ENCODE data around the gene DNAH6.
"Not testable (repeated sequence)": the region's sequence is repeated elsewhere in the genome, so short reads cannot be mapped to it uniquely, and the experiment has no call there.

The DNAH6 gene

GRCh38 chr2:84749442-84749841, 233.1 kb downstream of the DNAH6 start:
- DNase-seq = no peak

- DNase-seq = no peak
Observed at GRCh38 chr2:84755096-84755495, 238.8 kb downstream of the DNAH6 start.

- no peak for DNase-seq
Observed at GRCh38 chr2:84757648-84758047, 241.3 kb downstream of the DNAH6 start.

GRCh38 chr2:84766791-84767190, 250.5 kb downstream of the DNAH6 start:
- DNase-seq = no peak

DNA sequence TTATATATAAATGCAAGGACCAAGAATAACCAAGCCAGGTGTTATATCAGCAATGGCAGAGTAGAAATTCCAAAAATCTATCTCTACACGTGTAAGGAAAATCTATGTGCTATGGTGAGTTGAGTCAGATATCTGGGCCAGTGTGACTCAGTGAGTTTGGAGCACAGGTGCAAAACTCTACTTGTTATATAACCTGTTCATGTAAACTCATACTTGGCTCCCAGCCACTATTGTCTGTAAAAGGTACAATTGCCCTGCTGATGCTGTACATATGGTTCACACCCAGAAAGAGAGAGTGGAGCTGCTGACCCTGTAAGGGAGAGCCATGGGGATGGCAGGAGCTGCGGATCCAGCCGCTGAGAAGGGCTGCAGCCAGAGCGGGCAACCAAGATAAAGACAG, 252.5 kb downstream of the DNAH6 start:
- no peak for DNase-seq

DNA sequence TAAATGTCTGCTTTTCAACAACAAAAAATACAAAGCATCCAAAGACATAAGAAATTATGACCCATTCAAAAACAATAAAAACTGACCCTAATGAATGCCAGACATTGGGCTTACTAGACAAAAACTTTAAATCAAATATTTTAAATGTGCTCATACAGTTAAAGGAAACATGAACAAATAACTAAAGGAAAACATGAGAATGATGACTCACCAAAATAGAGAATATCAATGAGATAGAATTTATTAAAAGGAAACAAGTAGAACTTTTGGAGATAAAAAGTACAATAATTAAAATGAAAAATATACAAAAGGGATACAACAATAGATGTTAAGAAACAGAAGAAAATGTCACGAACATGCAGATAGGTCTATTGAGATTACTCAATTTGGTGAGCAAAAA, 254.0 kb downstream of the DNAH6 start:
- DNase-seq = no peak

DNA sequence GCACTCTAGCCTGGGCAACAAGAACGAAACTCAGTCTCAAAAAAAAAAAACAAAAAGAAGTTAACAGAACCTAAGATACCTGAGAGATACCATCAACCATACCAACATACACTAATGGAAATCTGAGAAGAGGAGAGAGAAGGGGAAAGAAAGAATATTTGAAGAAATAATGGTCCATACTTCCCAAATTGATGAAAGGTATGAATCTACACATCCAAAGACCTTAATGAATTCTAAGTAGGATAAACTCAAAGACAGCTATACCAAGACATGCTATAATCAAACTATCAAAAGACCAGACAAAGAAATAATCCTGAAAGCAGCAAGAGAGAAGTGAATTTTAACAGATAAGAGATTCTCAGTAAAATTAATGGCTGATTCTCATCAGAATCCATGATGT, 255.0 kb downstream of the DNAH6 start:
- no peak for DNase-seq

GRCh38 chr2:84773562-84773961, 257.3 kb downstream of the DNAH6 start:
- not testable (repeated sequence) for DNase-seq

DNA sequence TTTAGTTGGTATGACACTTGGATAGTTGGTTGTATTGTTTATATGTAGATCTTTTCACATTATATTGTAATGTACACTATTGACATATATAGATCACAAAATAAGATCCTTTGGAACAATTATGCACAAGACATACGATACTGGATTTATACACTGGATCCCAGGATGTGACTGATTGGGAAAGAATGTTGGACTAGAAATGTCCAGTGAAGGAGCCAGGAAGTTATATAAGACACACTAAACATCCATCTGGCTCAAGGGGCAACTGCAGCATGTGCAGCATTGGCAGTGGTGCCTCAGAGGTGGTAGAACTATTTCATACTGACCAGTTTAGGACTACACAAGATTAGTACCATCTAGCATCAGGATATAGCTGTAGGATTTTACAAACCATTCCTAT, 259.7 kb downstream of the DNAH6 start:
- no peak for DNase-seq

DNA sequence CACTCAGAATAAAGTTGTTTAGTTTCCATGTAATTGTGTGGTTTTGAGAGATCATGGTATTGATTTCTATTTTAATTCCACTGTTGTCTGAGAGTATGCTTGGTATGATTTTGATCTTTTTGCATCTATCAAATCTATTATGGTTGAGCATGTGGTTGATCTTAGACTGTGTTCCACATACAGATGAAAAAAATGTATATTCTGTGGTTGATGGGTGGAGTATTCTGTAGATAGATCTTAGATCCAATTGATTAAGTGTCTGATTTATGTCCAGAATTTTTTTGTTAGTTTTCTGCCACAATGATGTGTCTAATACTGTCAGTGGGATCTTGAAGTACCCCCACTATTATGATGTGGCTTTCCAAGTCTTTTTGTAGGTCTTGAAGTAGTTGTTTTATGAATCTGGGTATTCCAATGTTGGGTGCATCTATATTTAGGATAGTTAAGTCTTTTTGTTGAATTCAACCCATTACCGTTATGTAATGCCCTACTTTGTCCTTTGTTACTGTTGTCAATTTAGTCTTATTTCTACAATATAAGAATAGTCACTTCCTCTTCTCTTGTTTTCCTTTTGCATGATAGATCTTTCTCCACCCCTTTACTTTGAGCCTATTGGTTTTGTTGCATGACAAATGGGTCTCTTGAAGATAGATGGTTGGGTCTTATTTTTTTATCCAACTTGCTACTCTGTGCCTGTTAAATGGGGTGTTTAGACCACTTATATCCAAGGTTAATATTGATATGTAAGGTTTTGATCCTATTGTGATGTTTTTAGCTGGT, 262.8 kb downstream of the DNAH6 start:
- no peak for DNase-seq

- DNase-seq = no peak
Observed at GRCh38 chr2:84779781-84780180, 263.5 kb downstream of the DNAH6 start.

GRCh38 chr2:84781942-84782716, 265.8 kb downstream of the DNAH6 start:
- DNase-seq = no peak

DNA sequence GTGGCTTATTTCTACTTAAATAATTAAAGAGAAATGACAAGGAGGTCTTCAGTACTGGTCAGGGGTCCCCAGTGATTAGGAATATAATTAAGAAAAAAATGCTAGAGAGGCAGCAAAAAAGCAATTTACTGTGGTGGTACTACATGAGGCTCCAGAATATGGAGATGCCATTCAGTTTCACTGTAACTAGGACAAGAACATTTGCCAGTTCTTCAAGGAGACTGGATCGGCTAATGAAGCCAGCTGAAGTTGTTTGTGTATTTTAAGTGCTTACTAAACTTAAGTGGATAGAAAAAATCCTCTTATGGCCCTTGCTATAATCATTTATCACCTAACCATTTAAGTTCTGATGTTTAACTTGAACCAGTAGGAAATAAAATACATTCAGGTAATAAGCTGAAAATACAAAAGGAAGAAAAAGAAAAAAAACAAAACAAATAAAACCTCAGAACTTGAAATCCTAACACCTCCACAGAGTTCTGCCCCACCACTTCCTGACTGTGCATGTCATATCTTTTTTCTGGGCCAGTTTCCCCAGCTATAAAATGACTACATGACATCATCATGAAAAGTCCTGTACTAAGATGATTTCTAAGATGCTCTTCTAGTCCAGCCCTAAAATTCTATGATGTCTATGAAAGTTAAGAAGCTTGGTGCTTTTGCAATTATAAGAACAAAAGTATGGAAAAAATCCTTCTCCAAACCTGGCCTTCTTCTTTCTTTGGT, 266.6 kb downstream of the DNAH6 start:
- no peak for DNase-seq

DNA sequence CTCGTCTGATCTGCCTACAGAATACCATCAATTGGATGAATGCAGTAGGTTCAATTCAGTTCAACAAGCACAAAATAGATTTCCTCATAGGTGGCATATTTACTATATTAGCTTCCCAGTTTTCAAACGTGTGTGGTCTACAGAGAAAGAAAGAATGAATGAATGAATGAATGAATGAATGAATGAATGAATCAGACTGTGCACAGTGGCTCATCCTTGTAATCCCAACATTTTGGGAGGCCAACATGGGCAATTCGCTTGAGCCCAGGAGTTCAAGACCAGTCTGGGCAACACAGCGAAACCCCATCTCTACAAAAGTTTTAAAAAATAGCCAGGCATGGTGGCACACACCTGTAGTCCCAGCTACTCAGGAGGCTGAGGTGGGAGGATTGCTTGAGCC, 269.7 kb downstream of the DNAH6 start:
- no peak for DNase-seq

DNA sequence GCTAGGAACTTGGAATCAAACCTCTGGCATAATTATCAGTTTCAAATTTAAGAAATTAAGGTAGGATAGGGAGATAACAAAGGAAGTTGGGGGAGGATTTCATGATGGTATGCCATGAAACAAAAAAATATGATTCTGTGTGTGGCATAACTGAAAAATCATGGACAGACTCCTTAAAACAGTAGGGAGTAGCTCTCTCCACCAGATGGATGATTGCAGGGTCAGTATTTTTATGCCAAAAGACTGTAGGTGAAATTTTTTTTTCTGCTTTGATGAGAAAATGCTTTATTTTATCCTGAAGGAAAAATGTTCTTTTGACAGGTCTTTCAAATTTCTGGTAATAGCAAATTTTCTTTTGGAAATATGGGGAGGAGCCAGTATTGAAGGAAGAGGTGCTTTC, 270.3 kb downstream of the DNAH6 start:
- no peak for DNase-seq

- DNase-seq = no peak
Observed at GRCh38 chr2:84788027-84788426, 271.7 kb downstream of the DNAH6 start.

GRCh38 chr2:84788498-84788897, 272.2 kb downstream of the DNAH6 start:
- no peak for DNase-seq

- no peak for DNase-seq
Observed at GRCh38 chr2:84792856-84793522, 276.7 kb downstream of the DNAH6 start.

- no peak for DNase-seq
Observed at GRCh38 chr2:84793641-84794040, 277.3 kb downstream of the DNAH6 start.

GRCh38 chr2:84796798-84797197, 280.5 kb downstream of the DNAH6 start:
- no peak for DNase-seq

DNA sequence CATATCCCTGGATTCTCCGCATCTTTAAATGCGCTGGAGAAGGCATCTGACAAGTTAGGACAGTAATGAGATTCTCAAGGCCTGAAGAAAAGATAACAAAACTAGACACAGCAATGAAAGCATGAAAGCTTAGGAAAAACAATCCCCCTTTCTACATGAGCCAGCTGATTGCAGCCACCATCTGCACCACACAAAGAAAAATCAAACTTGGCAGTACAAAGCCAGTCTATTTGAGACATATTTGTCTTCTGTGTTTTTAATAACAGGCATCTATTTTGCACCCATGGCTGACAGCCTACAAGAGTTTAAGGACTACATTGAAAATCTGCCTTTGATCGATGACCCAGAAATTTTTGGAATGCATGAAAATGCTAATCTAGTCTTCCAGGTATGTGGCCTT, 281.0 kb downstream of the DNAH6 start:
- no peak for DNase-seq

GRCh38 chr2:84799772-84800171, 283.5 kb downstream of the DNAH6 start:
- DNase-seq = no peak

All from right kidney (tissue), 1 donor.